ENCODE measurements around the gene TTC7B. TPM values are rescaled to one million over a fixed set of nuclear protein-coding genes. Genes with fewer than 3 reads are reported as not detected.

TTC7B gene
- total and polyA plus RNA-seq, 2 experiments from 2014 or later = 5.2 to 28.2 TPM

GRCh38 chr14:90805662-90806540, 10.3 kb downstream of the TTC7B start:
- Histone ChIP-seq H3K4me1 (ENCODE audit: insufficient read depth) (0 out of 2 replicates have a peak, but pooled peaks cover 8% of the 10 kb centered on the region), H3K79me2 (ENCODE audit: insufficient read depth) (peaks cover 17% of the 10 kb centered on the region; the same call in 1 of the 2 replicates)
- TF ChIP-seq EZH2phosphoT487 (IDR thresholded peaks at IDR 0.05; ENCODE audit: insufficient read depth, low read depth) (no peak), EZH2 (IDR thresholded peaks at IDR 0.05; ENCODE audit: insufficient read depth, poor library complexity, severe bottlenecking) (no peak)

GRCh38 chr14:90805084-90805391, 11.2 kb downstream of the TTC7B start:
- H4K20me1 ChIP-seq (ENCODE audit: insufficient read depth) = 0 out of 2 replicates have a peak, but pooled peaks cover 4% of the 10 kb centered on the region
- TF ChIP-seq EZH2phosphoT487 (IDR thresholded peaks at IDR 0.05; ENCODE audit: insufficient read depth, low read depth) = no peak
- TF ChIP-seq EZH2 (IDR thresholded peaks at IDR 0.05; ENCODE audit: insufficient read depth, poor library complexity, severe bottlenecking) = no peak
- H2AFZ ChIP-seq = no peak overlapping the region
- no peaks in the 10 kb centered on the region for H3K27me3 ChIP-seq (replicated peaks; ENCODE audit: insufficient read depth)
- no peaks in the 10 kb centered on the region for H3F3A ChIP-seq (ENCODE audit: insufficient read depth)
- no peak overlapping the region for H3K4me2 ChIP-seq (ENCODE audit: unreplicated experiment)
- no peak for DNase-seq
- WGBS, 2 experiments (ENCODE audit: low coverage in 1 of 2, low lambda C conversion rate in 2 of 2, missing lambda C conversion rate in 2 of 2) = 97 to 98% methylated on average over 13 of the region's 13 CpGs
- no peaks in the 10 kb centered on the region for H3K9me3 ChIP-seq (ENCODE audit: low read depth)
- H3K79me2 ChIP-seq (ENCODE audit: insufficient read depth) = peaks cover 13% of the 10 kb centered on the region; the same call in 1 of the 2 replicates
- no peaks in the 10 kb centered on the region for H3K36me3 ChIP-seq (ENCODE audit: low read depth)
- in situ Hi-C loops (cut with MboI) = no loop called here
- 0 out of 2 replicates have a peak, but pooled peaks cover 8% of the 10 kb centered on the region for H3K4me1 ChIP-seq (ENCODE audit: insufficient read depth)
- no peak overlapping the region for H3K9ac ChIP-seq
- H3K27ac ChIP-seq = no peak overlapping the region
- no peak overlapping the region for H3K4me3 ChIP-seq
- H3K9me2 ChIP-seq (ENCODE audit: insufficient read depth) = no peaks in the 10 kb centered on the region

More at GRCh38 chr14:90805662-90806540, 10.3 kb downstream of the TTC7B start:
- H3K9me2 ChIP-seq (ENCODE audit: insufficient read depth) = no peaks in the 10 kb centered on the region
- H3K4me3 ChIP-seq = no peak overlapping the region
- in situ Hi-C loops (cut with MboI) = no loop called here
- 0 out of 2 replicates have a peak, but pooled peaks cover 4% of the 10 kb centered on the region for H4K20me1 ChIP-seq (ENCODE audit: insufficient read depth)
- no peak overlapping the region for H3K27ac ChIP-seq
- no peaks in the 10 kb centered on the region for H3K9me3 ChIP-seq (ENCODE audit: low read depth)
- WGBS, 2 experiments (ENCODE audit: low coverage in 1 of 2, low lambda C conversion rate in 2 of 2, missing lambda C conversion rate in 2 of 2) = 52% methylated on average over 21 of the region's 21 CpGs
- H3K4me2 ChIP-seq (ENCODE audit: unreplicated experiment) = no peak overlapping the region
- H3K27me3 ChIP-seq (replicated peaks; ENCODE audit: insufficient read depth) = no peaks in the 10 kb centered on the region
- no peak overlapping the region for H3K9ac ChIP-seq
- no peak overlapping the region for H2AFZ ChIP-seq
- peak; percentile 69 for DNase-seq
- no peaks in the 10 kb centered on the region for H3K36me3 ChIP-seq (ENCODE audit: low read depth)
- no peaks in the 10 kb centered on the region for H3F3A ChIP-seq (ENCODE audit: insufficient read depth)

DNA sequence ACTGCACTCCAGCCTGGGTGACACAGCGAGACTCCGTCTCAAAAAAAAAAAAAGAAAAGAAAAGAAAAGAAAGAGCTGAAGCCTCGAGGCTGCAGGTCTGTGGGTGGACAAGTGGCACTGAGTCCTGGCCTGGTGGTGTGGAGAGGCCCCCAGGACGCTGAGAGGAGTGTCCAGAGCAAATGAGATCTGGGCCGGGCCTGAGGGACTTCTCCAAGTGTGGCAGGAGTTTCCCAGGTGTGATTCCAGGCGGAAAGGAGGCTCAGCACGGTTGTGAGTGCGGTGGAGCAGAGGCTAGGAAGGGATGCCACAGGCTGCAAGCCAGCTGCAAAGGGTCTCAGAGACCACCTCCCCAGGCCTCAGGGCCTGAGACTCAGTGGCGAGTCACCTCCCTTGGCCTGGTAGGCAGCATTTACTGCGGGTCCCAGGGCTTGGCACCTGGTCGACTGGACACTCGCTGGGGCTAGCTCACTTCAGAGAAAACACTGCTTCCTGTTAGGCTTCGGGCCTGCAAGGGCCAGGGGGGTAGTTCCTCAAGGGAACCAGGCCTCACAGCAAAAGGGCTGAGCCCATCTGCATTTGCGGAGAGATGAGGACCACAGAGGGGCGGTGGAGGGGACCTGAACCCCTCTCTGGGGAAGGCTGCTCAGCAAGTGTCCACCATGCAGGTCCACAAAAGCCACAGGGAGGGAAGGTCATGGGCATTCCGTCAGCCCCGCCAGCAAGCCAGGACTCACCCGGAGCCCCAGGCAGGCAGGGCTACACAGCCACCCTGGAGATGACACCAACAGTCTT, 11.7 kb downstream of the TTC7B start:
- Histone ChIP-seq H3K36me3 (ENCODE audit: low read depth) (no peaks in the 10 kb centered on the region), H3K4me1 (ENCODE audit: insufficient read depth) (0 out of 2 replicates have a peak, but pooled peaks cover 8% of the 10 kb centered on the region), H2AFZ (no peak overlapping the region), H3K9me2 (ENCODE audit: insufficient read depth) (no peaks in the 10 kb centered on the region), H3K79me2 (ENCODE audit: insufficient read depth) (peaks cover 11% of the 10 kb centered on the region; the same call in 1 of the 2 replicates), H3K9me3 (ENCODE audit: low read depth) (no peaks in the 10 kb centered on the region), H3K4me2 (ENCODE audit: unreplicated experiment) (no peak overlapping the region), H3K4me3 (no peak overlapping the region), H4K20me1 (ENCODE audit: insufficient read depth) (no peaks in the 10 kb centered on the region), H3K27me3 (replicated peaks; ENCODE audit: insufficient read depth) (no peaks in the 10 kb centered on the region), H3K9ac (no peak overlapping the region), H3K27ac (no peak overlapping the region), H3F3A (ENCODE audit: insufficient read depth) (no peaks in the 10 kb centered on the region)
- DNase-seq = no peak
- in situ Hi-C loops (cut with MboI) = no loop called here
- WGBS, 2 experiments (ENCODE audit: low coverage in 1 of 2, low lambda C conversion rate in 2 of 2, missing lambda C conversion rate in 2 of 2) = 86 to 87% methylated on average over 17 to 18 of the region's 18 CpGs
- TF ChIP-seq EZH2phosphoT487 (IDR thresholded peaks at IDR 0.05; ENCODE audit: insufficient read depth, low read depth) = no peak
- no peak for TF ChIP-seq EZH2 (IDR thresholded peaks at IDR 0.05; ENCODE audit: insufficient read depth, poor library complexity, severe bottlenecking)

DNA sequence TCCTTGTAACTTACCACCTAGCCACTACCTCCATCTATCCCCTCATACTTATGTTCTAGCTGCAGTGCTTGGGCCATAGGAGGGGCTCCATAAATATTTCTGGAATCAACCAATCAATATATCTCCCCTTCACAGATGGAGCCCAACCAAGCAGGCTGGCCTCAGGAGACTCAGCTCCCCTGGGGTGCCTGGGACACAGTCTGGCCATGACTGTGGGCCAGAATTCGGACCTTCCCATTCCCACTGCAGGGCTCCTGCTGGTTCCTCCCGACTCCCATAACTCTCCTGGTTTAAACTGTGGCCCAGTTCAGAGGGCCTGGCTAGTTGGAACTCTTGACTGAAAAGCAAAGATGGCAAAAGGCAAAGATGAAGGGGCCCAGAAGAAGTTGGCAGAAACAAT, 13.0 kb downstream of the TTC7B start:
- in situ Hi-C loops (cut with MboI) = no loop called here

More for the DNA sequence above, 13.0 kb downstream of the TTC7B start:
- TF ChIP-seq EZH2 (IDR thresholded peaks at IDR 0.05; ENCODE audit: insufficient read depth, poor library complexity, severe bottlenecking) (no peak), EZH2phosphoT487 (IDR thresholded peaks at IDR 0.05; ENCODE audit: insufficient read depth, low read depth) (no peak)
- Histone ChIP-seq H3K4me1 (ENCODE audit: insufficient read depth) (0 out of 2 replicates have a peak, but pooled peaks cover 8% of the 10 kb centered on the region), H3K27ac (no peak overlapping the region), H2AFZ (no peak overlapping the region), H3K4me2 (ENCODE audit: unreplicated experiment) (no peak overlapping the region), H4K20me1 (ENCODE audit: insufficient read depth) (no peaks in the 10 kb centered on the region), H3K9me2 (ENCODE audit: insufficient read depth) (no peaks in the 10 kb centered on the region), H3K9ac (no peak overlapping the region), H3K9me3 (ENCODE audit: low read depth) (no peaks in the 10 kb centered on the region), H3K36me3 (ENCODE audit: low read depth) (no peaks in the 10 kb centered on the region), H3K79me2 (ENCODE audit: insufficient read depth) (peaks cover 11% of the 10 kb centered on the region; the same call in 1 of the 2 replicates), H3F3A (ENCODE audit: insufficient read depth) (no peaks in the 10 kb centered on the region), H3K4me3 (no peak overlapping the region), H3K27me3 (replicated peaks; ENCODE audit: insufficient read depth) (no peaks in the 10 kb centered on the region)
- no peak for DNase-seq
- 100% methylated on average over 2 of the region's 2 CpGs for WGBS, 2 experiments (ENCODE audit: low coverage in 1 of 2, low lambda C conversion rate in 2 of 2, missing lambda C conversion rate in 2 of 2)
